ENCODE results near the gene RGS3. TPM values are rescaled to one million over a fixed set of nuclear protein-coding genes. Genes with fewer than 3 reads are reported as not detected.

Gene RGS3
- total RNA-seq, 4 donors from 2014 or later: 10.5 to 18.2 (median 12.8) TPM

DNA sequence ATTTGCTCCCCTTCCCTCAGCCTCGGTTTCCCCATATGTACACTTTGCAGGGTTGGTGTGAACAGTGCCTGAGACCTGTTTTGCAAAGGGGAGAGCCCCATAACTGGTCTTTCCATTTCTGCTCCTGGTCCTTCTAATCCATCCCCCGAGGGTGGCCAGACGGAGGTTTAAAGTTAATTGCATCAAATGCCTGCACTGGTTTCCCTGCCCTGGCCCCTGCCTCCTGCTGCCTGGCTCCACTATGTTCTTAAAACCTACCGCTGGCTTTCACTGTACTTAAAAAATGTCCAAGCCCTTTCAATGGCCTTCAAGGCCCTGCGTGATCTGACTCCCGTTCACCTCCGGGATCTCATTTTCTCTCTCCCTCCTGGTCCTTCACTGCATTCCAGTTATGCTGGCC is 183.0 kb downstream of the RGS3 start:
- 92 to 93% methylated on average over 7 of the region's 7 CpGs for WGBS, 2 donors
- peak in 1 of 2 donors; percentile 59 for DNase-seq (ENCODE audit: low spot score in 2 of 2)
- H3K4me3 ChIP-seq (ENCODE audit: low read depth, poor library complexity, severe bottlenecking): no peak overlapping the region
- intact Hi-C loops (cut with DNase I; ENCODE audit: low total_unique reads): no loop called here
- no peak for TF ChIP-seq POLR2A (IDR thresholded peaks at IDR 0.05)
- TF ChIP-seq, protein P1, sequence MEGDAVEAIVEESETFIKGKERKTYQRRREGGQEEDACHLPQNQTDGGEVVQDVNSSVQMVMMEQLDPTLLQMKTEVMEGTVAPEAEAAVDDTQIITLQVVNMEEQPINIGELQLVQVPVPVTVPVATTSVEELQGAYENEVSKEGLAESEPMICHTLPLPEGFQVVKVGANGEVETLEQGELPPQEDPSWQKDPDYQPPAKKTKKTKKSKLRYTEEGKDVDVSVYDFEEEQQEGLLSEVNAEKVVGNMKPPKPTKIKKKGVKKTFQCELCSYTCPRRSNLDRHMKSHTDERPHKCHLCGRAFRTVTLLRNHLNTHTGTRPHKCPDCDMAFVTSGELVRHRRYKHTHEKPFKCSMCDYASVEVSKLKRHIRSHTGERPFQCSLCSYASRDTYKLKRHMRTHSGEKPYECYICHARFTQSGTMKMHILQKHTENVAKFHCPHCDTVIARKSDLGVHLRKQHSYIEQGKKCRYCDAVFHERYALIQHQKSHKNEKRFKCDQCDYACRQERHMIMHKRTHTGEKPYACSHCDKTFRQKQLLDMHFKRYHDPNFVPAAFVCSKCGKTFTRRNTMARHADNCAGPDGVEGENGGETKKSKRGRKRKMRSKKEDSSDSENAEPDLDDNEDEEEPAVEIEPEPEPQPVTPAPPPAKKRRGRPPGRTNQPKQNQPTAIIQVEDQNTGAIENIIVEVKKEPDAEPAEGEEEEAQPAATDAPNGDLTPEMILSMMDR (IDR thresholded peaks at IDR 0.05): no peak

Other genes starting within 250 kb of the RGS3 start
- gene FKBP15, start 242.4 kb upstream of the RGS3 start, total RNA-seq: 10 to 100 TPM; 27.7 to 33.3 (median 30.3) TPM
- gene SLC31A1, start 242.2 kb upstream of the RGS3 start, total RNA-seq: 10 to 100 TPM; 22.9 to 45.0 (median 33.9) TPM
- 10 to 100 TPM; 17.8 to 33.3 (median 20.1) TPM for gene CDC26, start 188.2 kb upstream of the RGS3 start, total RNA-seq
- gene PRPF4, start 188.1 kb upstream of the RGS3 start, total RNA-seq: 10 to 100 TPM; 15.6 to 20.2 (median 16.8) TPM
- 1 to 10 TPM in 2 of 4 donors, not detected in 2; 1.1 to 1.5 TPM for gene RNF183, start 160.4 kb upstream of the RGS3 start, total RNA-seq
- 1 to 10 TPM; 1.3 to 2.3 (median 1.8) TPM for gene WDR31, start 123.5 kb upstream of the RGS3 start, total RNA-seq
- gene BSPRY, start 114.2 kb upstream of the RGS3 start, total RNA-seq: 10 to 100 TPM; 36.9 to 56.9 (median 43.4) TPM
- 10 to 100 TPM; 44.7 to 50.3 (median 48.3) TPM for gene HDHD3, start 86.7 kb upstream of the RGS3 start, total RNA-seq
- 10 to 100 TPM; 26.0 to 60.7 (median 39.9) TPM for gene ALAD, start 62.4 kb upstream of the RGS3 start, total RNA-seq
- gene POLE3, start 53.1 kb upstream of the RGS3 start, total RNA-seq: 10 to 100 TPM; 20.9 to 39.1 (median 27.1) TPM
- under 1 TPM; 0.17 to 0.46 (median 0.37) TPM for gene C9orf43, start 53.0 kb upstream of the RGS3 start, total RNA-seq